Epithelial cell of esophagus (primary cell): Measurements from ENCODE around the gene CUL3.
"Not testable (repeated sequence)": the region's sequence is repeated elsewhere in the genome, so short reads cannot be mapped to it uniquely, and the experiment has no call there.

Source experiments
- DNase-seq: peaks from one replicate; pipeline ENCODE4 v3.0.0; 2010; ENCODE audit warnings: low read depth
- H3K4me3 ChIP-seq: 2 replicates; pipeline ENCODE4 v1.5.1; 2011; ENCODE audit warnings: mild to moderate bottlenecking, low read length, control low read depth
- CTCF ChIP-seq: IDR thresholded peaks from 2 replicates; pipeline ENCODE4 v1.5.1; 2011; ENCODE audit warnings: low read depth, mild to moderate bottlenecking, low read length, control low read depth, inconsistent platforms; ENCODE audit not compliant: insufficient read depth; ENCODE audit errors: missing control alignments

CUL3 gene

DNA sequence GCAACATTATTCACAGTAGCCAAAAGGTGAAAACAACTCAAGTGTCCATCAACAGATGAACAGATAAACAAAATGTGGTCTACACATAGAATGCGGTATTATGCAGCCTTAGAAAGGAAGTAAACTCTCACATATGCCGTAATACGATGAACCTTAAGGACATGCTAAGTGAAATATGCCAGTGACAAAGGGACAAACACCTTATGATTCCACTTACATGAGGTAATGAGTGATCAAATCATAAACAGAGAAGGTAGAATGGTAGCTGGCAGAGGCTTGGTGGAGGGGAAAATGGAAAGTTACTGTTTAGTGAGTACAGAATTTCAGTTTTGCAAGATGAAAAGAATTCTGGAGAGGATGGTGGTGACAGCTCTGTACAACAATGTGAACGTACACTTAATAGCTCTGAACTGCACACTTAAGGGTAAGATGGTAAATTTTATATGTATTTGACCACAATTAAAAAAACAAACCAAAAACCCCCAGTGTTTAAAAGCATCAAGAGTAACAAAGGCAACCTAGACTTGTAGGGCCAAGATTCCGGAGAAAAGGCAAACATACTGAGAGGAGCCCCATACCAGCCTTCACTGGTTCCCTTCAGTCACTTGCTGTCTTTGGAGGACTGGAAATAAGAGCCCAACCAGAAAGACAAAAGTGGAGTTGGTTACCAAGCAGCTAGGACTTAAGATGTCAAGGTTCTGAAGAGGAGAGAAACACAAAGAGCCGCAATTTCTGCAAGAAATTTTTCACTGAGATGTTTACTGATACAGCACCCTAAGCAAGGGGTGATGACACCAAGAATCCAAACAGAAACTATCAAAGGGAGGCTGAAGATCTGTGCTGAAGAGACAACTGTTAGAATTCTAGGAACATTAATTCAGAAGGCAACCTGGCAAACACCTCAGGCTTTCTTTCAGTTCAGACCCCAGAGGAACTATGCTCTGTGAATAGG lies 61.3 kb downstream of the CUL3 start:
- DNase-seq, result peak; percentile 9
- no peak for TF ChIP-seq CTCF
- H3K4me3 ChIP-seq, result no peak overlapping the region

- not testable (repeated sequence) for DNase-seq, H3K4me3 ChIP-seq
Measured at GRCh38 chr2:224522483-224522882, 62.7 kb downstream of the CUL3 start.

- no peak for TF ChIP-seq CTCF
- H3K4me3 ChIP-seq, result no peak overlapping the region
- DNase-seq, result peak; percentile 54
Measured at GRCh38 chr2:224520064-224520463, 65.1 kb downstream of the CUL3 start.

- TF ChIP-seq CTCF, result no peak
- no peak overlapping the region for H3K4me3 ChIP-seq
- peak; percentile 74 for DNase-seq
Measured at GRCh38 chr2:224518806-224519580, 66.2 kb downstream of the CUL3 start.

DNA sequence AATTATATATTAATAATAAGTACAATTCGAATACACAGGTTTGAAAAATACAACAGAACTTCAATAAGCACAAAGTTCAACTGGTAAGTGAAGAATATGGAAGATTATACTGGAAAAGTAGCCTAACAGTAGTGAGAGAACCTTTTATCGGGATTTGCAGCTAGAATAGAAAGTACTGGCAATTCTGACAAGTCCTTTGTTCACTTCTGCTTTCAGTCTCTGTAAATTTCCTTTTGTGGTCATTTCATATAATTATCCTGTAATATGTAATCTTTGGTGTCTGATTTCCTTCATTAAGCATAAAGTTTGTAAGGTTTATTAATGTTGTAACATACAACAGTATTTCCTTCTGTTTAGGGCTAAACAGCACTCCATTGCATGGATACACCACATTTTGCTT lies 67.2 kb downstream of the CUL3 start:
- H3K4me3 ChIP-seq, result no peak overlapping the region
- DNase-seq, result no peak
- no peak for TF ChIP-seq CTCF

DNA sequence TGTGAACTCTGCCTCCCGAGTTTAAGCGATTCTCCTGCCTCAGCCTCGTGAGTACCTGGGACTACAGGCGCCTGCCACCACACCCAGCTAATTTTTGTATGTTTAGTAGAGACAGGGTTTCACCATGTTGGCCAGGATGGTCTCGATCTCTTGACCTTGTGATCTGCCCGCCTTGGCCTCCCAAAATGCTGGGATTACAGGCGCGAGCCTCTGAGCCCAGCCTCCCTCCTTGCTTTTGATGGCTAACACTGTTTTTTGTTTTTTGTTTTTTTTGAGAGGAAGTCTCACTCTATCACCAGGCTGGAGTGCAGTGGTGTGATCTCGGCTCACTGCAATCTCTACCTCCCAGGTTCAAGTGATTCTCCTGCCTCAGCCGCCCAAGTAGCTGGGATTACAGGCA lies 68.8 kb downstream of the CUL3 start:
- DNase-seq, H3K4me3 ChIP-seq: not testable (repeated sequence)

DNA sequence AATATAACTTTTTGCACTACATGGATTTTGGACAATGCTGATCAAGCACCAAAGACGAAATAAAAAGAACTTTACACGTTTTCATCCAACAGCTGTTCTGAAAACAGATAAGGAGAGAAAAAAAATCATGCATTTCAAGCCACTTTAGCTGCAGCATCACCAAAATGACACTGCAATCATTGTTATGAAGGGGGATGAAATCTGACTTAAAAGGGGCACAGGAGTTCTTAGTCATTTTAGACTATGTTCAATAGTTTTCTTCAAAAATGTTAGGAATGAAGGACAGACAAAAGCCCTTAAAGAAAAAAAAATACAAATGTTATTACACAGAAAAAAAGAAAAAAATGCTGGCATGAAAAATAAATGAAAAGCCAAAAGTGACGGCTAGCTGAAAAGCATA lies 71.2 kb downstream of the CUL3 start:
- H3K4me3 ChIP-seq, result no peak overlapping the region
- DNase-seq, result no peak
- no peak for TF ChIP-seq CTCF
